WERI-Rb-1 (cell line): Measurements from ENCODE around the gene PTPRN2.
"Not testable (repeated sequence)": the region's sequence is repeated elsewhere in the genome, so short reads cannot be mapped to it uniquely, and the experiment has no call there.

ENCODE experiments used
- DNase-seq: peaks from one replicate; pipeline ENCODE4 v3.0.0-alpha.2; 2020
- H3K27ac ChIP-seq: fragments of 250-450 bp; sonication (Bioruptor Pico); 2 replicates; pipeline ENCODE4 v1.5.1; 2020; ENCODE audit warnings: mild to moderate bottlenecking, moderate library complexity
- H3K27me3 ChIP-seq: fragments of 250-450 bp; sonication (Bioruptor Pico); 2 replicates; pipeline ENCODE4 v1.5.1; 2021; ENCODE audit warnings: mild to moderate bottlenecking, low read depth, moderate library complexity; ENCODE audit not compliant: insufficient read depth, severe bottlenecking
- H3K36me3 ChIP-seq: fragments of 250-450 bp; sonication (Bioruptor Pico); 2 replicates; pipeline ENCODE4 v1.5.1; 2020; ENCODE audit warnings: mild to moderate bottlenecking, moderate library complexity
- H3K4me3 ChIP-seq: 2 replicates; pipeline ENCODE4 v1.5.1; 2011; ENCODE audit warnings: low read depth, mild to moderate bottlenecking, control low read depth, low read length
- H3K9me3 ChIP-seq: fragments of 250-450 bp; sonication (Bioruptor Pico); 2 replicates; pipeline ENCODE4 v1.5.1; 2021; ENCODE audit warnings: mild to moderate bottlenecking, moderate library complexity; ENCODE audit not compliant: severe bottlenecking
- CTCF ChIP-seq: IDR thresholded peaks from 2 replicates; pipeline ENCODE4 v1.5.1; 2011; ENCODE audit warnings: low read depth, mild to moderate bottlenecking, control low read depth, inconsistent platforms, low read length

The PTPRN2 gene

GRCh38 chr7:158386355-158386618 lies 201.3 kb downstream of the PTPRN2 start:
- no peaks in the 10 kb centered on the region for H3K27me3 ChIP-seq
- no peaks in the 10 kb centered on the region for H3K36me3 ChIP-seq
- TF ChIP-seq CTCF = no peak
- H3K9me3 ChIP-seq = no peaks in the 10 kb centered on the region
- DNase-seq = no peak
- H3K4me3 ChIP-seq = no peak overlapping the region
- H3K27ac ChIP-seq = no peak overlapping the region

- not testable (repeated sequence) for H3K9me3 ChIP-seq, H3K4me3 ChIP-seq, DNase-seq, H3K27ac ChIP-seq, H3K36me3 ChIP-seq, H3K27me3 ChIP-seq
These were observed 201.9 kb downstream of the PTPRN2 start for GRCh38 chr7:158385496-158386354.

GRCh38 chr7:158384746-158385145 lies 202.9 kb downstream of the PTPRN2 start:
- Histone ChIP-seq H3K36me3 (no peaks in the 10 kb centered on the region), H3K27me3 (no peaks in the 10 kb centered on the region), H3K4me3 (no peak overlapping the region), H3K9me3 (peaks cover 9% of the 10 kb centered on the region), H3K27ac (no peak overlapping the region)
- TF ChIP-seq CTCF = no peak
- DNase-seq = no peak

GRCh38 chr7:158383665-158384064 lies 204.0 kb downstream of the PTPRN2 start:
- Histone ChIP-seq H3K27me3 (no peaks in the 10 kb centered on the region), H3K27ac (no peak overlapping the region), H3K36me3 (no peaks in the 10 kb centered on the region), H3K9me3 (peaks cover 9% of the 10 kb centered on the region), H3K4me3 (no peak overlapping the region)
- DNase-seq = no peak
- TF ChIP-seq CTCF = no peak

- Histone ChIP-seq H3K27ac (no peak overlapping the region), H3K4me3 (no peak overlapping the region), H3K36me3 (no peaks in the 10 kb centered on the region), H3K27me3 (no peaks in the 10 kb centered on the region), H3K9me3 (peaks cover 9% of the 10 kb centered on the region)
- no peak for TF ChIP-seq CTCF
- DNase-seq = peak; percentile 34
These were observed 205.0 kb downstream of the PTPRN2 start for GRCh38 chr7:158382363-158383254.

- TF ChIP-seq CTCF = no peak
These were observed 205.7 kb downstream of the PTPRN2 start for GRCh38 chr7:158381956-158382355.

More at GRCh38 chr7:158381956-158382355, 205.7 kb downstream of the PTPRN2 start:
- Histone ChIP-seq H3K9me3 (peaks cover 9% of the 10 kb centered on the region), H3K27me3 (no peaks in the 10 kb centered on the region), H3K4me3 (no peak overlapping the region), H3K27ac (no peak overlapping the region), H3K36me3 (no peaks in the 10 kb centered on the region)
- no peak for DNase-seq
